ENCODE data around the gene ARL3.
A peak's percentile ranks its signal among the peaks of the same experiment; 100 is the strongest.

The ARL3 gene

DNA sequence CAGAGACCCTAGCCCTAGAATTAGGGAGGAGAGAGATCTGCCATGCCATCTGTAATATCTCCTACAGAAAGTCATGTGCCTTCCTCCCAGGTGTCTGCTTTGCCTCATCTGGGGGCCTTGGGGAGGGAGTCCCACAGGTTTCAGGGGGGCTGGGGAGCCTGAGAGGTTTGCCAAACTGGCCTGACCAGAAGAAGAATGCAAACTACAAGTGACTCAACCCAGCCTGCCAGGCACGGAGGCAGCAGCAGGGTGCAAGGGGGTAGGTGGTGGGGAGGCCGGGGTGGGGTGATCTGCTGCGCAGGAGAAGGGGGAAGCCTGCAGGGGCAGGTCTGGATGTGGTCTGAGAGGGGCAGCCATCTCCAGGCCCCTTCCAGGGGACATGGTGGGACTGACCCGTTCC, 79.5 kb downstream of the ARL3 start:
- Histone ChIP-seq H3K27ac (ENCODE audit: low read length) (no peak overlapping the region), H3K4me1 (ENCODE audit: insufficient read depth, low read length) (peaks cover 27% of the 10 kb centered on the region; the same call in 1 of the 2 replicates), H3K27me3 (ENCODE audit: insufficient read depth, low read length) (no peaks in the 10 kb centered on the region), H3K4me3 (ENCODE audit: low read length) (no peak overlapping the region), H3K36me3 (ENCODE audit: insufficient read depth, low read depth, low read length) (no peaks in the 10 kb centered on the region), H3K9ac (ENCODE audit: low read depth, low read length) (no peak overlapping the region), H3K9me3 (ENCODE audit: insufficient read depth, low read depth, low read length) (no peaks in the 10 kb centered on the region)

- Histone ChIP-seq H3K27ac (ENCODE audit: low read length) (no peak overlapping the region), H3K36me3 (ENCODE audit: insufficient read depth, low read depth, low read length) (no peaks in the 10 kb centered on the region), H3K27me3 (ENCODE audit: insufficient read depth, low read length) (no peaks in the 10 kb centered on the region), H3K4me3 (ENCODE audit: low read length) (no peak overlapping the region), H3K4me1 (ENCODE audit: insufficient read depth, low read length) (peaks cover 33% of the 10 kb centered on the region), H3K9ac (ENCODE audit: low read depth, low read length) (no peak overlapping the region), H3K9me3 (ENCODE audit: insufficient read depth, low read depth, low read length) (no peaks in the 10 kb centered on the region)
These were observed 80.3 kb downstream of the ARL3 start for GRCh38 chr10:102633848-102634247.

DNA sequence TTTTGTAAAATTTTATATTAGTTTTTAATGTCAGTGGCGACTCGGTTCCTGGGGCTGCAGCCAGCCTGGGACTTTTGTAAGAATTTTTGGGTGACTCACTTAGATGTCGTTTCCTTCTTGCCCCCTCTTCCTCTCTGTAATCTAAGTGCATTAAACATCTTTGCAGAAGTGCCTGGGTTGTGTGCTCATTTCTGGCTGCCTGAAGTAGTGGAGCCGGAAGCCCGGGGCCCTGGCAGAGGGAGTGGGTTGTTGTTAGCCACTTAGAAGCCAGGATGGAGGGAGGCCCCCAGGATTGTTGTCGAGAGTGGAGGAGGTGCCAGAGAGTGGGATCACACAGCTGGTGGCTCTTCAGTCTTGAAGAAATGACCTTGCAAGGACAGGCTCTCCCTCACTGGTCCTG, 80.9 kb downstream of the ARL3 start:
- H3K27ac ChIP-seq (ENCODE audit: low read length), result no peak overlapping the region
- H3K4me1 ChIP-seq (ENCODE audit: insufficient read depth, low read length), result peaks cover 37% of the 10 kb centered on the region
- H3K9me3 ChIP-seq (ENCODE audit: insufficient read depth, low read depth, low read length), result no peaks in the 10 kb centered on the region
- H3K9ac ChIP-seq (ENCODE audit: low read depth, low read length), result peak overlapping the region; percentile 4; the same call in 1 of the 2 replicates
- H3K27me3 ChIP-seq (ENCODE audit: insufficient read depth, low read length), result no peaks in the 10 kb centered on the region
- no peak overlapping the region for H3K4me3 ChIP-seq (ENCODE audit: low read length)
- no peaks in the 10 kb centered on the region for H3K36me3 ChIP-seq (ENCODE audit: insufficient read depth, low read depth, low read length)

- H3K4me1 ChIP-seq (ENCODE audit: insufficient read depth, low read length), result peaks cover 44% of the 10 kb centered on the region
- H3K27ac ChIP-seq (ENCODE audit: low read length), result no peak overlapping the region
- peak overlapping the region; percentile 4; the same call in 1 of the 2 replicates for H3K9ac ChIP-seq (ENCODE audit: low read depth, low read length)
- no peak overlapping the region for H3K4me3 ChIP-seq (ENCODE audit: low read length)
- no peaks in the 10 kb centered on the region for H3K36me3 ChIP-seq (ENCODE audit: insufficient read depth, low read depth, low read length)
- no peaks in the 10 kb centered on the region for H3K27me3 ChIP-seq (ENCODE audit: insufficient read depth, low read length)
- no peaks in the 10 kb centered on the region for H3K9me3 ChIP-seq (ENCODE audit: insufficient read depth, low read depth, low read length)
These were observed 81.6 kb downstream of the ARL3 start for GRCh38 chr10:102632394-102633111.

GRCh38 chr10:102631525-102632393, 82.4 kb downstream of the ARL3 start:
- Histone ChIP-seq H3K27me3 (ENCODE audit: insufficient read depth, low read length) (no peaks in the 10 kb centered on the region), H3K9ac (ENCODE audit: low read depth, low read length) (no peak overlapping the region), H3K4me1 (ENCODE audit: insufficient read depth, low read length) (peaks cover 52% of the 10 kb centered on the region), H3K27ac (ENCODE audit: low read length) (no peak overlapping the region), H3K36me3 (ENCODE audit: insufficient read depth, low read depth, low read length) (no peaks in the 10 kb centered on the region), H3K4me3 (ENCODE audit: low read length) (no peak overlapping the region), H3K9me3 (ENCODE audit: insufficient read depth, low read depth, low read length) (no peaks in the 10 kb centered on the region)

DNA sequence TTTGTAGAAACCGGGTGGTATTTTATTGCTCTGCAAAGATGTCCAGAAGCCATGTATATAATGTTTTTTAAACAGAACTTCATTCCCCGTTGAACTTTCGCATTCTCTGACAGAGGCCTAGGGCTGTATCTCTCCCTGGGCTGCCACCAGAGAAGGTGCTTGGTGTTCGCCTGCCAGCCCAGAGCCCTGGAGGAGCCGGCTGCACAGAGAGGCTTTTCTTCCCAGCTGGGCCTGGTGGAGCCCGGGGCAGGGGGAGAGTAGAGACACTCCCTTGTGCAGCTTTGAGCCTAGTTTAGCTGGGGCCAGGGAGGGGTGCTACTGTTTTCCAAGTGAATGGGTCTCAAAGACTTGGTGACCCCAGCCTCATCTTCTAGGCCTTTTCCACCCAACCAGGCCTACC, 83.5 kb downstream of the ARL3 start:
- H3K36me3 ChIP-seq (ENCODE audit: insufficient read depth, low read depth, low read length), result no peaks in the 10 kb centered on the region
- H3K27ac ChIP-seq (ENCODE audit: low read length), result no peak overlapping the region
- H3K9me3 ChIP-seq (ENCODE audit: insufficient read depth, low read depth, low read length), result no peaks in the 10 kb centered on the region
- H3K9ac ChIP-seq (ENCODE audit: low read depth, low read length), result no peak overlapping the region; the same call in 1 of the 2 replicates
- H3K4me3 ChIP-seq (ENCODE audit: low read length), result no peak overlapping the region
- H3K27me3 ChIP-seq (ENCODE audit: insufficient read depth, low read length), result no peaks in the 10 kb centered on the region
- H3K4me1 ChIP-seq (ENCODE audit: insufficient read depth, low read length), result peaks cover 53% of the 10 kb centered on the region

GRCh38 chr10:102629661-102630614, 84.3 kb downstream of the ARL3 start:
- Histone ChIP-seq H3K36me3 (ENCODE audit: insufficient read depth, low read depth, low read length) (no peaks in the 10 kb centered on the region), H3K27ac (ENCODE audit: low read length) (peak overlapping the region; percentile 87), H3K9me3 (ENCODE audit: insufficient read depth, low read depth, low read length) (no peaks in the 10 kb centered on the region), H3K27me3 (ENCODE audit: insufficient read depth, low read length) (no peaks in the 10 kb centered on the region), H3K9ac (ENCODE audit: low read depth, low read length) (peak overlapping the region; percentile 68; the same call in 1 of the 2 replicates), H3K4me3 (ENCODE audit: low read length) (no peak overlapping the region), H3K4me1 (ENCODE audit: insufficient read depth, low read length) (peaks cover 51% of the 10 kb centered on the region)

DNA sequence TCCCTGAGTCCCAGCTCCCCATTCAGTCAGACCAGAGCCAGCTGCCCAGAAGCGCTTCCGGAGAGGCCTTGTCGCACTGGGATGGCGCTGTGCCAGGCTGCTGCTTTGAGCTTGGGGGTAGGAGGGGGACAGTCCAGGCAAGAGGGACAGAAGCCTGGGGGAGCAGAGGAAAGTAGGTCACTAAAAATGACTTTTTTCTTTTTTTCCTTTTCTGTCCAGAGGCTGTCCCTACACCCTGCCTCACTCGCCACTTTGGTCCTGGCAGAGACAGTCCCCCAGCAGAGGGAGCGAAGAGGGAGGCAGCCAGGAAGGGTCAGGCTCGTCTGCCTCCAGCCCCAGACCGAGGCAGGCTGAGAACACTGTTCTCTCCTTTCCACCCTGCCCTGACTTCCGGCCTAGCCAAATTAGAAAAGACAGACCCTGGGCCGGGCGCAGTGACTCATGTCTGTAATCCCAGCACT, 85.7 kb downstream of the ARL3 start:
- H3K27ac ChIP-seq (ENCODE audit: low read length), result peak overlapping the region; percentile 53
- no peak overlapping the region for H3K4me3 ChIP-seq (ENCODE audit: low read length)
- H3K36me3 ChIP-seq (ENCODE audit: insufficient read depth, low read depth, low read length), result no peaks in the 10 kb centered on the region
- peaks cover 39% of the 10 kb centered on the region for H3K4me1 ChIP-seq (ENCODE audit: insufficient read depth, low read length)
- no peaks in the 10 kb centered on the region for H3K9me3 ChIP-seq (ENCODE audit: insufficient read depth, low read depth, low read length)
- H3K27me3 ChIP-seq (ENCODE audit: insufficient read depth, low read length), result no peaks in the 10 kb centered on the region
- peak overlapping the region; percentile 92 for H3K9ac ChIP-seq (ENCODE audit: low read depth, low read length)

DNA sequence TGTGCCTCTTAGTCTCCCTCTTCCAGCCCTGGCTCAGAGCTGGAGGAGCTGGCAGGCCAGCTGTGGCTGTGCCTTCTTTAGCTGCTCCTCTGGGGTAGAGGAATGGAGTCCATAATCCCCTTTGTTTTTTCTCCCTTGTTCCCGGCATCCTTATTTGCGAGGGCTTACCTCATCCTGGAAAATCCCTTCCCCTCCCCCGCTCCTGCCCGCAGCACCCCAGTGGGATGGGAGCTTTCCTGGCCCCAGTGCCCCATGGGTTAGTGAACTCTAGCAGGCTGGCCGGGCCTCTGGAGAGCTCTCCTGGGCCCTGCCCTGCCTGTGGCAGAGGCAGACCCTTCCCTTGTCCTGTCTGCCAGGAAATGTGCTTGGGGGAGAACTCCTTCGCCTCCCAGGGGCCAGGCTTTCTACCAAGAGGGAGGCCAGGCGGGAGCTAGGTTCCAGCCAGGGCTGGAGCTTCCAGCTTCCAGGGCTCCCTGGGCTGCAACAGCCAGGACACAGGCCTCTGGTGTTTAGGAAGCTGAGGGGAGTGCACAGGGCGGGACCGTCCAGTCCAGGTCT, 86.4 kb downstream of the ARL3 start:
- Histone ChIP-seq H3K27me3 (ENCODE audit: insufficient read depth, low read length) (no peaks in the 10 kb centered on the region), H3K36me3 (ENCODE audit: insufficient read depth, low read depth, low read length) (no peaks in the 10 kb centered on the region), H3K9ac (ENCODE audit: low read depth, low read length) (peak overlapping the region; percentile 92), H3K4me3 (ENCODE audit: low read length) (peak overlapping the region; percentile 41; the same call in 1 of the 2 replicates), H3K27ac (ENCODE audit: low read length) (peak overlapping the region; percentile 99), H3K9me3 (ENCODE audit: insufficient read depth, low read depth, low read length) (no peaks in the 10 kb centered on the region), H3K4me1 (ENCODE audit: insufficient read depth, low read length) (peaks cover 37% of the 10 kb centered on the region)

- H3K9ac ChIP-seq (ENCODE audit: low read depth, low read length), result peak overlapping the region; percentile 92
- peaks cover 37% of the 10 kb centered on the region for H3K4me1 ChIP-seq (ENCODE audit: insufficient read depth, low read length)
- H3K27ac ChIP-seq (ENCODE audit: low read length), result peak overlapping the region; percentile 99
- H3K9me3 ChIP-seq (ENCODE audit: insufficient read depth, low read depth, low read length), result no peaks in the 10 kb centered on the region
- H3K27me3 ChIP-seq (ENCODE audit: insufficient read depth, low read length), result no peaks in the 10 kb centered on the region
- H3K36me3 ChIP-seq (ENCODE audit: insufficient read depth, low read depth, low read length), result no peaks in the 10 kb centered on the region
- peak overlapping the region; percentile 41; the same call in 1 of the 2 replicates for H3K4me3 ChIP-seq (ENCODE audit: low read length)
These were observed 86.9 kb downstream of the ARL3 start for GRCh38 chr10:102627291-102627735.
